GM21367 (cell line): ENCODE data around the gene KIAA1958.
A peak's percentile ranks its signal among the peaks of the same experiment; 100 is the strongest.

Experiments used
- ATAC-seq: cut with Tn5 transposase; IDR thresholded peaks from one replicate; pipeline ENCODE4 v1.9.1; 2021; ENCODE audit not compliant: unreplicated experiment

The KIAA1958 gene, protein sequence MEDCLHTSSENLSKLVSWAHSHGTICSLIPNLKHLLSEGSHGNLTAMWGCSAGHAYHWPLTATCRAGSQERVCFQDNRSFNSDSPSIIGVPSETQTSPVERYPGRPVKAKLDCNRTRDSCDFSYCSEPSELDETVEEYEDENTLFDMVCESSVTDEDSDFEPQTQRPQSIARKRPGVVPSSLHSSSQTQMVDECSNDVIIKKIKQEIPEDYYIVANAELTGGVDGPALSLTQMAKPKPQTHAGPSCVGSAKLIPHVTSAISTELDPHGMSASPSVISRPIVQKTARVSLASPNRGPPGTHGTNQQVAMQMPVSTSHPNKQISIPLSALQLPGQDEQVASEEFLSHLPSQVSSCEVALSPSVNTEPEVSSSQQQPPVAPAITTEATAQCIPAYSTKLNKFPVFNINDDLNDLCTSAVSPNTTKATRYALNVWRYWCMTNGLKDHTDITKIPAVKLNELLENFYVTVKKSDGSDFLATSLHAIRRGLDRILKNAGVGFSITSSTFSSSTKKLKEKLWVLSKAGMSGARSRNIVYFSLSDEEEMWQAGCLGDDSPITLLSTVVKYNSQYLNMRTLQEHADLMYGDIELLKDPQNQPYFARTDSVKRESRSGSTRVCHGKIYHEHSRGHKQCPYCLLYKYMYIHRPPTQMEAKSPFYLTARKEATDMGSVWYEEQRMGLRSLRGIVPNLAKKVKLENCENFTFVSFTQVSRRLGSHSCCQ

DNA sequence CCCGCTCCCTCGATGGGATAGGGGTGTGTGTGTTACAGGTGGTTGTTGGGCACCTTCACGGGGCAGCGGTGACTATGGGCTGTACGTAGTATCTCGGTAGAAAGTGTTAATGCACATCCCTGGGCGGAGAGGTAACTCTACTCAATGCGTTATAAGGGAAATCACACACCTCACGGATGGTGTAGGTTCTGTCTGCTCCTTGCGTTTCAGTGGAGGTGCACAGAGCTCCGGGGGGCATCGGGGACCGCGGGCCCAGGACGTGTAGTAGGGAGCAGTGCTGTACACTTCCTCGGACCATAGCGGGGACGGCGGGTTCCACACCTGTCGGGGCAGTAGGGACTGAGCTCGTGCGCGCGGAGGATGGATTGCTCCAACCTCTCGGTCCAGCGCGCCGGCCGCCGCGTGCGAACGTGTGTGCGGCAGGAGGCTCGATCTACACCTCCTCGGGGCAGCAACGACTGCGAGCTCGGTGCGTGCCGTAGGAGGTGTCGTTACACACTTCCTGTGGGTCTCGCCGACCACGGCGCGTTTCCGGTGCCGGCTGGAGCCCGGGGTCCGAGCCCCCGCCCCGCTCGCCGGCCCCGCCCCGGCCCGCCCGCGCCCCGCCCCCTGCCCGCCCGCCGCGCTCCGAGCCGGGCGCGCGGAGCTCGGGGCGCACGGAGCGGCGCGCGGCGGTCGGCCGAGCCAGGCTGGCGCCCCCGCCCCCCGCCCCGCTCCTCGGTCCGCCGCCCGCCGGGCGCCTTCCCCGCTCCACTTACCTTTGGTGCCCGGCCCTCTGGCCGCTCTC is at the start of gene KIAA1958:
Gene KIAA1958 (plus strand): TSS at position 607 of the 787 bp plus-strand sequence. CDS start 87,254 bp downstream, outside the sequence.
- ATAC-seq: peak; percentile 88

DNA sequence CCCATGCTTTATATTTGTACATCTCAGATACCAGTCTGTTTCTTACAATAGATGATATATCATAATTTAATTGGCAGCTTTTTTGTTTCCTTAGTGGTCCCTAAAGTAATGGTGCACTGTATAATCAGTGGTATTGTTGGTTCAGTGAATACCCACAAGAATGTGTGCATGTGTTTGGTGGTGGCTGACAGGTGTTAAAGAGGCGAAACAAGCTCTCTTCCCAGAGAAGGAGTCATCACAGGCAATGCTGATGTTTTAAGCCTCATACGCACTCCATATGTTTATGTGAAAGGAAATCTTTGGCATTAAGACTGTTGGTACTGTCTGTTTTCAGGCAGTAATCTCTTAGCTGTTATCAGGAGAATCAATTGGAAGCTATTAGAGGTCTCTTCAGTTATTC is 49.2 kb upstream of the KIAA1958 start:
- ATAC-seq: no peak

DNA sequence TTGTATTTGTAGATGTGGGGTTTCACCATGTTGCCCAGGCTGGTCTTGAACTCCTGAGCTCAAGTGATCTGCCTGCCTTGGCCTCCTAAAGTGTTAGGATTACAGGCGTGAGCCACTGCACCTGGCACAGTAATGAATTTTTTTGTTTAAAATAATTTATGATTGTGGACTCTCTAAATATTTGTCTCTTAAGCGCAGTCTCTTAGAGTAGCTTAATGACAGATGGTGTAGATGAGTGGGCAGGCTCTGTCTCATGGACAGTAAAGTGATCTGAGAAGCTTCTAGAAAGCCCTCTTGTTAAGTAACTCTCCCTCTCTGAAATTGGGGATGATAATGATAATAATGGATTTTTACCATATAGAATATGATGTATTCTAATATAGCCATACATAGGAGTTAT is 47.5 kb upstream of the KIAA1958 start:
- no peak for ATAC-seq

DNA sequence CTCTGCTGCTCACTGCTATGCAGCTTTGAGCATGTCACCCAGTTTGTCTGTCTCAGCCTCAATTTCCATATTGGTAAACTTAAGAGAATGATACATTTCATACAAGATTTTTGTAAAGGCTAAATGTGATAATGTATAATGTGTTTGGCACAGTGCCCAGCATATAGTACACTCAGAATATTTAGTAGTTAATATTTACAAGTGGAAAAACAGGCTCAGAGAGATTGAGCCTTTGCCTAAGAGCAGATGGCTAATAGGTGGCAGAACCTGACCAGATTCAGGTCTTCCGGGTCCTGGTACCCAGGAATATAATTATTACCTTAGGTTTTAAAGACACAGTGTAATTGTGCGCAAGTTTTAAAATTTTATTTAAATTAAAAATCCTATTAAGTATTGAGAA is 46.8 kb upstream of the KIAA1958 start:
- ATAC-seq: no peak

DNA sequence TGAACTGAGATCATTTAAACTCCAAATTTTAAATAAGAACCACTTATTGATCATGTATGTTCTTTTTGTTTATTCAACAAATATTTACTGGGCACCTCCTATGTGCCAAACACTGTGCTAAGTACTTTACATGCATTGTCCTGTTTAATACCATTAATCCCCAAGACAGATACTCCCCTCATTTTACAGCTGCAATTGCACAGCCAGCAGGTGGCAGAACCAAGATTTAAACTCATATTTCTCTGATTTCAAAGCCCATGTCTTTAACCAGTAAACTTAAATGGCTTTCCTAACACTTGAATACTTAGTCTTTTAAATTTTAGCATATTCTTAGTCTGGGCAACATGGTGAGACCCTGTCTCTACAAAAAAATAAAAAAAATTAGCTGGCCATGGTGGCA is 43.4 kb upstream of the KIAA1958 start:
- no peak for ATAC-seq

DNA sequence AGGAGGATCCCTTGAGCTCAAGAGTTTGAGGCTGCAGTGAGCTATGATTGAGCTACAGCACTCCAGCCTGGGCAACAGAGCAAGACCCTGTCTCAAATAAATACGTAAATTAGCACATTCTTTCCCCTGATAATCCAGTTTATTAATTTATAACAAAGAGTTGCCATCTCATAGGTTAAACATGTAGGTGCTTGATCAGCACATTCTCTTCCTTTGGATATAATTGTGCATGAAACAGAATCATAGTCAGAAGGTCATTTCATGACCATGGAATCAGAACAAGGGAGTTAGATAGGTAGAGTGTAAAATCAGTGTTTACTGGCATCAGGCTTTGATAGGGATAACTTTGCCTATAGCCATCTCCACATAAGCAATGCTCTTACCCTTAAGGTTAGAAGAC is 43.0 kb upstream of the KIAA1958 start:
- ATAC-seq: no peak

DNA sequence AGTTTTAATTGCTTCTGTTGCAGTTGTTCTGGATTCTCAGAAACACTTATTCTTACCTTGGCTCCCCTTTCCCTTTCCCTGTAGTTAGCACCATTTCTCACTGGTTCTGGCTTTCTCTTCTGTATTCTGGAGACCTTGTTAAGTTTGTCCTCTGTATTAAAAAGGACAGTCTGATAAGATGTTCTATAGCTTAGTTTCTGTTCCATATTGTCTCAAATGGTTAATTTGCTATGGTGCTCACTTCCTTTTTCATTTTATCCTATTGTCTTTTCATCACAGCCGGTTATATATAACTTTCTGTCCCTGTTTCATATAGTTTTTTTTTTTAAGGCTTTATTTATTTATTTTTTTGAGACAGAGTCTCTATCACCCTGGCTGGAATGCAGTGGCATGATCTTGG is 41.4 kb upstream of the KIAA1958 start:
- ATAC-seq: no peak

DNA sequence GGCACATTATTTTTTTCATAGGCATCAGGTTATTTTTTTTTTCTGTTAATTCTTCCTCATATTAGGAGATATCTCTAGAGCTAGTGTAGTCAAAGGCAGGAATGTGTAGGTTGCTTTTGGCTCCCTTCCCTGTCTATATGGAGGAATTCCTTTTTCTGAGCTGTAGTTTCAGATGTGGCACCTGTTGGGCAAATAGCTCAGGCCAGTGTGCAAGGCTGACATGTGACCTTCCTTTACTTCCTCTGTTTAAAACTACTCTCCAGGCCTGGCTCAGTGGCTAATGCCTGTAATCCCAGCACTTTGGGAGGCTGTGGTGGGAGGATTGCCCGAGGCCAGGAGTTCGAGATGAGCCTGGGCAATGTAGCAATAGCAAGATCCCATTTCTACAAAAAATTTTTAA is 40.5 kb upstream of the KIAA1958 start:
- ATAC-seq: no peak

DNA sequence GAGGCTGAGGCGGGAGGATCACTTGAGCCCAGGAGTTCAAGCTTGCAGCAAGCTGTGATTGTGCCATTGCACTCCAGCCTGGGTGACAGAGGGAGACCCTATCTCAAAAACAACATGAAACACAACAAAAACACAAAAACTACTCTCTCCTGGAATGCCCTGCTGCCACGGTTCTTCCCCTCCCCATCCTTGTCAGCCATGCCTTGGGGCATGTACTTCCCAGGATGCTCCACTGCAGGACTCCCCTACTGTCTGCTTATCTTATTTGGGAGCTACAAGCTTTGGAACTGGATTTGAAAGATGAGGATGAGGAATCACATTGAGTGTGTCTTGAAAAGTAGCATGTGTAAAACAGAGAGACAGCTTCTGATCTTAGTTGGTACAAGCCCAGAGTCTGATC is 40.1 kb upstream of the KIAA1958 start:
- no peak for ATAC-seq

DNA sequence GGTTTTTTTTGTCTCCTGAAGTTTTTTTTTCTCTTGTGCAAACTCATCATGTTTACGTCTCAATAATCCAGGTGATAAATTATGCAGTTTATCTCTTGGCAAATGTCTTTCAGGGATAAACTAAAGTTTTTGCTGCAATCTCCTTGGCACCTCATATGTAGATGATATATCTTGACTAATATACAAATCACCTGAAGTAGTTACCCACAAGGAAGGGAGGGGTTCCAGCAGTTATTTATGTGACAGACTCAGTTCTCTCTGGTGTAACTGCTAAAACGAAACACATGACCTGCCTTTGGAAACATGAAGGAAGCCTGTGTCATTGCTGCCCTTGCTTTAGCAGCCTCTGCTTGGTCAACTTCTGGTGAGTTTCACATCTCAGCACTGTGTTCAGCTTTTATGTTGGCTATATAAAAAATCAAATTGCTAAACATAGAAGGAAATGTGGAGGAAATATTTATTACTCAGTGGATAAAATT is 39.3 kb upstream of the KIAA1958 start:
- no peak for ATAC-seq

DNA sequence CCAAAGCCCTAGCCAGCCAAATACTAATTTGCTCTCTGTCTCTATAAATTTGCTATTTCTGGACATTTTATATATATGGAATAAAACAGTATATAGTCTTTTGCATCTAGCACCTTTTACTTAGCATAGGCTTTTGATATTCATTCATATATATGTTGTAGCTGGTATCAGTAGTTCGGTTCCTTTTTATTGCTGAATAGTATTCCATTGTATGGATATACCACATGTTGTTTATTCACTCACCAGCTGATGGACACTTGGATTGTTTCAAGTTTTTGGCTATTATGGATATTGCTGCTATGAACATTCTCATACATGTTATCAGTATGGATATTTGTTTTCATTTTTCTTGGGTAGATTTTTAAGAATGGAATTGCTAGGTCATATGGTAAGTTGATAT is 23.8 kb upstream of the KIAA1958 start:
- ATAC-seq: no peak

DNA sequence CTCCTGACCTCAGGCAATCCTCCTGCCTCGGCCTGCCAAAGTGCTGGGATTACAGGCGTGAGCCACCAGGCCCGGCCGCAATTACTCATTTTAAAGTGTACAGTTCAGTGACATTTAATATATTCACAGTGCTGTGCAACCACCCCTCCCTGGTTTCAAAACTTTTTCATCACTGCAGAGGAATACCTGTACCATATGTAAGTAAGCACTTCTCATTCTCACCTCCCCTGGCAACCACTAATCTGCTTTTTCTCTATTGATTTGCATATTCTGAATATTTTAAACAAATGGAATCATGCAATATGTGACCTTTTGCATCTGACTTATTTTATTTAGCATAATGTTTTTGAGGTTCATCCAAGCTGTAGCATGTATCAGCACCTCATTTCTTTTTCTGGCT is 21.3 kb upstream of the KIAA1958 start:
- no peak for ATAC-seq

DNA sequence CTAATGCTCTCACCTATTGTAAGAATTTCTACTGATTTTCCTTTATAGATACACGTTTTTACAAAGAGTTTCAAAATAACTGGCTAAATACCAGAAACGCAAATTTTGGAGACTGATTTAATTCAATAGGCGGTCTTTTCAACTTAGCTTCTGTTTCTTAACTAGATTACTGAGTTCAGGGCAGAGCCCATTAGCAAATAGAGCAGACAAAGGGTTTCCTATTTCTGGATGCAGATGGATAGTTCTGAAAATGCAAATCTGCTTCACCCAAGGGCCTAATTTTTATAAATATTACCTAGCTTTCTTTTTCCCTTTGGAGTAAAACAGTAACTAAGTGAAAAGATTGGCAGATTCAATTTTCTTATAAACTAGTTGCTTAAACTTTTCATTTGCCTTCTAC is 13.6 kb upstream of the KIAA1958 start:
- ATAC-seq: no peak

DNA sequence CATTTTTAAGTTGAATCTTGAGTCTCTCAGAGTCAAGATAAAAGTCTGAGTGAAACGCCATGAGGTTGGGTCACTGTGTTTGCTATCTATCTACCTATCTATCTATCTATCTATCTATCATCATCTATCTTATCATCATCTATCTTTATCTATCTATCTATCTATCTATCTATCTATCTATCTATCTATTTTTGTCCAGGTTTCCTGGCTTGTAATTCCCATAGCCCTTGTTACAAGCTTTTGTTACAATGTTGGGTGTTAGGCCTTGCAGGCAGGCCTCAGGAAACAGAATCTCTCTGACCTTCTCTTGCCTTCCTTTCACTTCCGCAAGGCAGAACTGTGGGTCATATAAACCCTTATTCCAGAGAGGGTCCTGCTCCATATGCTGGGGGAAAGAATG is 12.6 kb upstream of the KIAA1958 start:
- ATAC-seq: no peak

DNA sequence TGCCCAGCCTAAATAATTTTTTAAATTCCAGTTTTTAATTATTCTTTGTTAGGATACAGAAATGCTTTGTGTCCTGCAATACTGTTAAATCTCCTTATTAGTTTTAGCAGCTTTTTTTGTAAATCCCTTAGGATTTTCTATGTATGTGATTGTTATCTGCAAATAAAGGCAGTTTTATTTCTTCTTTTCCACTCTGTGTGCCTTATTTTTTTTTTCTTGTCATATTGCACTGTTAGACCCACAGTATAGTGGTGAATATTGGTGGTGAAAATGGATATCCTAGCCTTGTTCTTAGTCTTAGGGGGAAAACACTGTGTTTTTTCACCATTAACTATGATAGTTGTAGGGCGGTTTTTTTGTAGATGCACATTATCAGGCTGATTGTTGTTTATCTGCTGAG is 11.3 kb upstream of the KIAA1958 start:
- no peak for ATAC-seq

DNA sequence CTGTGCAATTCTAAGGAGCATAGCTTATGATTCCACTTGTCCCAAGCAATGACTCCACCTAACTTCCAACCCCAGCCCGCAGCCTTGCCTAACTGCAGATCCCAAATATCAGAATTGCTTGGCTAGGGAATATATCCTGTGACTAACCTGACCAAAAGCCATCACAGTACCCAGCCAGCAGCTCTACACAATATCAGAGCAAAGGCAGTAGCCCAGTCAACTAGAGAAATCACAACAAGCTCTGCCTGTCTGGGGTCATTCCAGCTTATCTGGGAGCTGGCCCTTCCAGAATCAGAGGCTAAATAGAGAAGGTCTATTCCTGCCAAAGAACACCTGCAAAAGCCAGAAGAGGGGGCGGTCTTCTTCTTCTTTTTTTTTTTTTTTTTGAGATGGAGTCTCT is 9.3 kb upstream of the KIAA1958 start:
- ATAC-seq: no peak

DNA sequence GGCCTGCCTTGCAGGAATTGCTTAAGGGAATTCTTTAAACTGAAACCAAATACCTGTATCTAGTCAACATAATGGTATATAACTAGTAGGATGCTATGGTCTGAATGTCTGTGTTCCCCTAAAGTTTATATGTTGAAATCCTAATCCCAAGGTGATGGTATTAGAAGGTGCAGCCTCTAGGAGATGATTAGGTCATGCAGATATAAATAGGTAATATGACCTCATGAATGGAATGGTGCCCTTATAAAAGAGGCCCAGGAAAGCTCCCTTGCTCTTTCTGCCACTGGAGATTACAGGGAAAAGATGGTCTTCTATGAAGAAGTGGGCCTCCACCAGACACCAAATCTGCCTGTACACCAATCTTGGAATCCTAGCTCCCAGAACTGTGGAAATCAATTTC is 7.4 kb upstream of the KIAA1958 start:
- no peak for ATAC-seq

DNA sequence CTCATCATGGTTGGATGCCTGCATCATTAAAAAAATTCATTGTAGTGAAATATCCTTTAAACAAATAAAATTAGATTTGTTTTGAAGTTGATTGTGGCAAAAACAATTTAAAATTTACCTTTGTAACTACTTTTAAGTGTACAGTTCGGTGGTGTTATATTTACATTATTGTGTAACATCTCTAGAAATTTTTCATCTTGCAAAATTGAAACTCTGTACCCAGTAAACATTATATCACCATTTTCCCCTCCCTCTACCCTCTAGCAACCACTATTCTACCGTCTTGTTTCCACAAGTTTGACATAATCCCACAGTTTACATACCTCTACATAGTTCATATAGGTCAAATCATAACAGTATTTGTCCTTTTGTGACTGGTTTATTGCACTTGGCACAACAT is 2.0 kb upstream of the KIAA1958 start:
- ATAC-seq: no peak

DNA sequence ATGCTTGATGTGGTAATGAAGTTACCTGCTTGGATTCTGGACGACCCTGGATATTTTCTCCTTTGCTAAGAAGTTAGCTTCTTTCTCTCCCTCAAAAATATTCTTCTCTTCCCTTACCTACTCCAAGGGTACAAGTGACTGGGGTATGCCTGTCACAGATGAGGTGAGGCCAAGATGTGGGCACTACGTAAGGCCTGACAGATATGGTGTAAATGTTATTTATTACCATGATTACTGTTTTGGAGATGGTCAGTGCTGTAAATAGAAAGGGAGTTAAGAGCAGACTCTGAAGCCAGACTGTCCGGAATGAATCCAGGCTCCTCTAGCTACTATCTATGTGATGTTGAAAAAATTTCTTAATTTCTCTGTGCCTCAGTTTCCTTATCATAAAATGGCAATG is 1.1 kb upstream of the KIAA1958 start:
- ATAC-seq: no peak

DNA sequence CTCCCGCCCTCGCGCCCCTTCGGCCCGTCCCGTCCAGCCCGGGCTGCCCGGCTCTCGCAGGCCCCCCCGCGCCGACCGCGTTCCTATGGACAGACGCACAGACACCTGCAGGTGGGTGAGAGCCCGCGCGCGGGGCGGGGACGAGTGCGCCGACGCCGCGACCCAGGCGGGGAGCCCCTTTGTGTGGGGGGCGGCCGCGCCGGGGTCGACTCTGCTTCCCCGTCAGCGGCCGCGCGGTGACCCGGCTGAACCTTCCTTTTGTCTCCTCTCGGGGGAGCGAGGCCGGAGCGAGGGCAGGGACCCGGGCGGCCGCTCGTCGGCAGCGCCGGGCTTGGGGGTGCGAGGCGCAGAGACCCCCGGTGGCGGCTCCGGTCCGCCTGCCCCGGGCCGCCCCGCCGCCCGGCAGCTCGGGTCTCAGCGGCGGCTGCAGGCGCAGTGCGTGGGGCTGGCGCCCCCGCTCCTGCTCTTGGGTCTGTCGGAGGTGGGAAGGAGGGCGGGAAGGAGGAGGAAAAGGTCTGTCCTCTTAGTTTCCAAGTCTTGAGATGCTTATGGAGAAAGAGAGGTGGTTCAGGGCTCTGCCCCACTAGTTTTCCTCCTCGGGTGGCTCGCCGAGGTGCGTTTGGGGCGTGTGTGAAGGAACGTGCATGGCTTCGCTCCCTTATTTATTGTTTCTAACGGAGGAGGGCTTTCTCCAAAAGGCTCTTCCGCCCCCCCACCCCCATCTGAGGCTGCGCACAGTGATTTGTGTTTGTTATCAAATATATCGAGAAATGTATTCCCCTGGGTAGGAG is 576 bp downstream of the KIAA1958 start:
- ATAC-seq: peak; percentile 34

DNA sequence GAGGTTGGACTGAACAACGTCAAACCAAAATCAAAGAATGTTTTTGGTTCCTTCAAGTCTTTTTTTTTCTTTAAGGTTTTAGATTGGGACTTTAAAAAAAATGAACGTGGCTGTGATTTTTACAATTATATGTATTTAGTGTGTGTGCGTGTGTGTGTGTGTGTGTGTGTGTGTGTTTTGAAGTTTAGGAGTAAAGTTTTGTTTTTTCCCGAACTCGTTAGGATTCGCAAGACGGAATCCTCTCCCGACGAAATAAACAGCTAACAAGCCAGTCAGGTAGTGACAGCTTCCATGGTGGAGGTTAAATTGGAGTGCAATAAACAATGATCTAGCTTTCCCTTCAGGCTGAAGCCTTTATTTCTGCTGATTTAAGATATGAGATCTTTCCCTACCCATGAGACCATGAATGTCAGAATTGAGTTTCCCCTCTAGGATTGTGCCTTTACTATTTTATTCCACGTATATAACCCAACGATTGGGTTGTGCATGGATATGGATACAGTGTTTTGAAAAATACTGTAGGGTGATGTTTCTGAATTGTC is 1.2 kb downstream of the KIAA1958 start:
- ATAC-seq: no peak
